Hepatocyte (in vitro differentiated cells): ENCODE results near the gene TMEM245.

ENCODE experiments used
- EZH2 ChIP-seq: fragments of 200-600 bp; sonication (generic); IDR thresholded peaks from 2 replicates; pipeline ENCODE4 v1.6.1; 2016; ENCODE audit warnings: antibody characterized with exemption, mild to moderate bottlenecking, borderline replicate concordance
- EZH2phosphoT487 ChIP-seq: fragments of 200-600 bp; sonication (generic); IDR thresholded peaks from one replicate; pipeline ENCODE4 v1.6.1; 2018; ENCODE audit warnings: antibody characterized with exemption, mild to moderate bottlenecking, low read depth, moderate library complexity; ENCODE audit not compliant: unreplicated experiment, severe bottlenecking
- TF ChIP-seq, protein P1 (sequence below): fragments of 200-600 bp; sonication (generic); IDR thresholded peaks from 2 replicates; pipeline ENCODE4 v1.5.1; 2016; ENCODE audit warnings: antibody characterized with exemption, mild to moderate bottlenecking; ENCODE audit not compliant: poor library complexity

GRCh38 chr9:109115931-109116526 is 3.7 kb downstream of the TMEM245 start:
- TF ChIP-seq EZH2 (no peak), EZH2phosphoT487 (no peak)
- TF ChIP-seq, protein P1, sequence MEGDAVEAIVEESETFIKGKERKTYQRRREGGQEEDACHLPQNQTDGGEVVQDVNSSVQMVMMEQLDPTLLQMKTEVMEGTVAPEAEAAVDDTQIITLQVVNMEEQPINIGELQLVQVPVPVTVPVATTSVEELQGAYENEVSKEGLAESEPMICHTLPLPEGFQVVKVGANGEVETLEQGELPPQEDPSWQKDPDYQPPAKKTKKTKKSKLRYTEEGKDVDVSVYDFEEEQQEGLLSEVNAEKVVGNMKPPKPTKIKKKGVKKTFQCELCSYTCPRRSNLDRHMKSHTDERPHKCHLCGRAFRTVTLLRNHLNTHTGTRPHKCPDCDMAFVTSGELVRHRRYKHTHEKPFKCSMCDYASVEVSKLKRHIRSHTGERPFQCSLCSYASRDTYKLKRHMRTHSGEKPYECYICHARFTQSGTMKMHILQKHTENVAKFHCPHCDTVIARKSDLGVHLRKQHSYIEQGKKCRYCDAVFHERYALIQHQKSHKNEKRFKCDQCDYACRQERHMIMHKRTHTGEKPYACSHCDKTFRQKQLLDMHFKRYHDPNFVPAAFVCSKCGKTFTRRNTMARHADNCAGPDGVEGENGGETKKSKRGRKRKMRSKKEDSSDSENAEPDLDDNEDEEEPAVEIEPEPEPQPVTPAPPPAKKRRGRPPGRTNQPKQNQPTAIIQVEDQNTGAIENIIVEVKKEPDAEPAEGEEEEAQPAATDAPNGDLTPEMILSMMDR, result no peak
